ENCODE data around the gene UBE2F. TPM values are rescaled to one million over a fixed set of nuclear protein-coding genes. Genes with fewer than 3 reads are reported as not detected.
A peak's percentile ranks its signal among the peaks of the same experiment; 100 is the strongest.

Gene UBE2F
- total and polyA plus RNA-seq, 2 of the 13 experiments (the other 11 are each of a cell fraction or from before 2014, with no cell fraction given) = 35.4 to 73.1 TPM

DNA sequence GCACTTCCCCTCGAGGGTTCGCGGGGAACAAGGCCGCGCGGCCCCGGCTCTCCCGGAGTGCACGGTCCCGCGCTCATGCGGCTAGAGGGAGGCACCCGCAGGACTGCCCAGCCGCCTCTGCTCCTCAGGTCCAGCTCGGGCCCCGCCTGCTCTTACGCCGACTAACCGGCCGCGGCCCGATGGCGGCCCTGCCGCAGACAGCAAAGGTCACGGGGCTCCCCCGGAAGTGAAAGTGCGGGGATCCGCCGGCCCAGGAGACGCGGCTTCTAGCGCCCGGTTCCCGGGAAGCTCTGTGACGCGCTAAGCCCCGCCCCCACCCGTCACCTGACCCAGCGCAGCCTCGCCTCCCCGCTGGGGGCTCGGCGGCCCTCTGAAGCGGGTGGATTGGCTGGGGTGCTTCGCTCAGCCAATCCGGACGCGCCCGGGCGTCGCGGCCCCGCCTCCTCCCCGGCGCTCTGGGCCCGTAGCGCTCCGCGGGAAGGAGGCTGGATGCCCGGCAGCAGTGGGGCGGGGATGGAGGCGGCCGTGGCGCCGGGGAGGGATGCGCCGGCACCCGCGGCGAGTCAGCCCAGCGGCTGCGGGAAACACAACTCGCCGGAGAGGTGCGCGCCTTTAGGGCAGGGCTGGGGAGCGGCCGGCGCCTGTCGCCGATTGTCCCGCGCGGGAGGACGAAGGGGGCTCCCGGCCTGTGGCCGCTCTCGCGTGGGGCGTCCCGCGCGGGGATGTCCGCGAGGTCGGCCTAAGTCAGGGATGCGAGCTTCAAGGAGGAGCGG is 93.9 kb downstream of the UBE2F start, which contains the start of gene SCLY (continued):
- TF ChIP-seq AKAP8 (CRISPR knock-in tag; IDR thresholded peaks at IDR 0.05) (peak; percentile 44; the same call in 1 of the 2 replicates), ZNF569 (CRISPR knock-in tag; IDR thresholded peaks at IDR 0.05; ENCODE audit: borderline replicate concordance) (no peak), FOXA1 (IDR thresholded peaks at IDR 0.05) (no peak), FOXA1 (CRISPR knock-in tag; IDR thresholded peaks at IDR 0.05) (0 out of 2 replicates have a peak, but pooled peaks have one; percentile 12), ESRRA (CRISPR knock-in tag; IDR thresholded peaks at IDR 0.05; ENCODE audit: low read depth) (peak; percentile 87), ZNF563 (CRISPR knock-in tag; IDR thresholded peaks at IDR 0.05) (peak; percentile 96), ZNF841 (CRISPR knock-in tag; IDR thresholded peaks at IDR 0.05; ENCODE audit: borderline replicate concordance) (peak; percentile 8; the same call in 1 of the 2 replicates), PCBP1 (IDR thresholded peaks at IDR 0.05; ENCODE audit: borderline replicate concordance, low read depth, low read length) (no peak), THAP11 (CRISPR knock-in tag; IDR thresholded peaks at IDR 0.05) (peak; percentile 93), MEF2D (CRISPR knock-in tag; IDR thresholded peaks at IDR 0.05) (peak; percentile 71; the same call in 1 of the 2 replicates), HOXA7 (CRISPR knock-in tag; IDR thresholded peaks at IDR 0.05) (0 out of 2 replicates have a peak, but pooled peaks have one; percentile 14), RELA (CRISPR knock-in tag; IDR thresholded peaks at IDR 0.05) (no peak; the same call in 1 of the 2 replicates), ZNF12 (CRISPR knock-in tag; IDR thresholded peaks at IDR 0.05) (peak; percentile 16; the same call in 1 of the 2 replicates), ZNF577 (CRISPR knock-in tag; IDR thresholded peaks at IDR 0.05; ENCODE audit: borderline replicate concordance, low read depth) (no peak), ZBTB3 (CRISPR knock-in tag; IDR thresholded peaks at IDR 0.05; ENCODE audit: borderline replicate concordance, low read depth) (no peak; the same call in 1 of the 2 replicates), POLR2AphosphoS2 (IDR thresholded peaks at IDR 0.05; ENCODE audit: low read depth, low read length) (no peak)
- TF ChIP-seq, protein P1, sequence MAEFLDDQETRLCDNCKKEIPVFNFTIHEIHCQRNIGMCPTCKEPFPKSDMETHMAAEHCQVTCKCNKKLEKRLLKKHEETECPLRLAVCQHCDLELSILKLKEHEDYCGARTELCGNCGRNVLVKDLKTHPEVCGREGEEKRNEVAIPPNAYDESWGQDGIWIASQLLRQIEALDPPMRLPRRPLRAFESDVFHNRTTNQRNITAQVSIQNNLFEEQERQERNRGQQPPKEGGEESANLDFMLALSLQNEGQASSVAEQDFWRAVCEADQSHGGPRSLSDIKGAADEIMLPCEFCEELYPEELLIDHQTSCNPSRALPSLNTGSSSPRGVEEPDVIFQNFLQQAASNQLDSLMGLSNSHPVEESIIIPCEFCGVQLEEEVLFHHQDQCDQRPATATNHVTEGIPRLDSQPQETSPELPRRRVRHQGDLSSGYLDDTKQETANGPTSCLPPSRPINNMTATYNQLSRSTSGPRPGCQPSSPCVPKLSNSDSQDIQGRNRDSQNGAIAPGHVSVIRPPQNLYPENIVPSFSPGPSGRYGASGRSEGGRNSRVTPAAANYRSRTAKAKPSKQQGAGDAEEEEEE (CRISPR knock-in tag; IDR thresholded peaks at IDR 0.05; ENCODE audit: borderline replicate concordance) = no peak
- TF ChIP-seq, protein P2, sequence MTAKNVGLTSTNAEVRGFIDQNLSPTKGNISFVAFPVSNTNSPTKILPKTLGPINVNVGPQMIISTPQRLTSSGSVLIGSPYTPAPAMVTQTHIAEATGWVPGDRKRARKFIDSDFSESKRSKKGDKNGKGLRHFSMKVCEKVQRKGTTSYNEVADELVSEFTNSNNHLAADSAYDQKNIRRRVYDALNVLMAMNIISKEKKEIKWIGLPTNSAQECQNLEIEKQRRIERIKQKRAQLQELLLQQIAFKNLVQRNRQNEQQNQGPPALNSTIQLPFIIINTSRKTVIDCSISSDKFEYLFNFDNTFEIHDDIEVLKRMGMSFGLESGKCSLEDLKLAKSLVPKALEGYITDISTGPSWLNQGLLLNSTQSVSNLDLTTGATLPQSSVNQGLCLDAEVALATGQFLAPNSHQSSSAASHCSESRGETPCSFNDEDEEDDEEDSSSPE (CRISPR knock-in tag; IDR thresholded peaks at IDR 0.05) = peak; percentile 85; the same call in 1 of the 2 replicates
- TF ChIP-seq, protein P3, sequence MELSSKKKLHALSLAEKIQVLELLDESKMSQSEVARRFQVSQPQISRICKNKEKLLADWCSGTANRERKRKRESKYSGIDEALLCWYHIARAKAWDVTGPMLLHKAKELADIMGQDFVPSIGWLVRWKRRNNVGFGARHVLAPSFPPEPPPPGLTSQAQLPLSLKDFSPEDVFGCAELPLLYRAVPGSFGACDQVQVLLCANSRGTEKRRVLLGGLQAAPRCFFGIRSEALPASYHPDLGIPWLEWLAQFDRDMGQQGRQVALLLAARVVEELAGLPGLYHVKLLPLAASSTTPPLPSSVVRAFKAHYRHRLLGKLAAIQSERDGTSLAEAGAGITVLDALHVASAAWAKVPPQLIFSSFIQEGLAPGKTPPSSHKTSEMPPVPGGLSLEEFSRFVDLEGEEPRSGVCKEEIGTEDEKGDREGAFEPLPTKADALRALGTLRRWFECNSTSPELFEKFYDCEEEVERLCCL (CRISPR knock-in tag; IDR thresholded peaks at IDR 0.05; ENCODE audit: borderline replicate concordance) = peak; percentile 16; the same call in 1 of the 2 replicates
- TF ChIP-seq, protein P4, sequence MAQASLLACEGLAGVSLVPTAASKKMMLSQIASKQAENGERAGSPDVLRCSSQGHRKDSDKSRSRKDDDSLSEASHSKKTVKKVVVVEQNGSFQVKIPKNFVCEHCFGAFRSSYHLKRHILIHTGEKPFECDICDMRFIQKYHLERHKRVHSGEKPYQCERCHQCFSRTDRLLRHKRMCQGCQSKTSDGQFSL (CRISPR knock-in tag; IDR thresholded peaks at IDR 0.05) = peak; percentile 47; the same call in 1 of the 2 replicates
- TF ChIP-seq, protein P5, sequence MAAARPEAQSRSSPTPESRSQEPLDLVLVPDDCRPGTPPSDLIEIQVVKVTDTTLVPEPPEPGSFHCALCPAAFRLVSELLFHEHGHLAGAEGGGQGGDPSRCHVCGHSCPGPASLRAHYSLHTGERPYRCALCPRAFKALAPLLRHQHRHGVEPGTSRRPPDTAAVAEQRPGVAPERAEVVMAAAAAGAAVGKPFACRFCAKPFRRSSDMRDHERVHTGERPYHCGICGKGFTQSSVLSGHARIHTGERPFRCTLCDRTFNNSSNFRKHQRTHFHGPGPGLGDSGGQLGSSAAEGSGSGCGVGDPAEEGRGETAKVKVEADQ (CRISPR knock-in tag; IDR thresholded peaks at IDR 0.05; ENCODE audit: borderline replicate concordance) = peak; percentile 95; the same call in 1 of the 2 replicates
- TF ChIP-seq, protein P6, sequence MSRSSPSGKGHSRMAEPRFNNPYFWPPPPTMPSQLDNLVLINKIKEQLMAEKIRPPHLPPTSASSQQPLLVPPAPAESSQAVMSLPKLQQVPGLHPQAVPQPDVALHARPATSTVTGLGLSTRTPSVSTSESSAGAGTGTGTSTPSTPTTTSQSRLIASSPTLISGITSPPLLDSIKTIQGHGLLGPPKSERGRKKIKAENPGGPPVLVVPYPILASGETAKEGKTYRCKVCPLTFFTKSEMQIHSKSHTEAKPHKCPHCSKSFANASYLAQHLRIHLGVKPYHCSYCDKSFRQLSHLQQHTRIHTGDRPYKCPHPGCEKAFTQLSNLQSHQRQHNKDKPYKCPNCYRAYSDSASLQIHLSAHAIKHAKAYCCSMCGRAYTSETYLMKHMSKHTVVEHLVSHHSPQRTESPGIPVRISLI (CRISPR knock-in tag; IDR thresholded peaks at IDR 0.05; ENCODE audit: borderline replicate concordance) = peak; percentile 7; the same call in 1 of the 2 replicates
